Measurements from ENCODE around the gene RRAD.

The RRAD gene

GRCh38 chr16:66881014-66881417 lies 44.3 kb downstream of the RRAD start:
- DNase-seq (ENCODE audit: low read depth) = no peak

- peak; percentile 80 for DNase-seq (ENCODE audit: low read depth)
Observed at GRCh38 chr16:66880288-66881013, 44.9 kb downstream of the RRAD start, which contains the start of gene PDP2. Gene PDP2, plus strand, starts transcription at chr16:66880515. Its CDS starts 3,770 bp downstream, at chr16:66884285.

GRCh38 chr16:66878067-66878466 lies 47.3 kb downstream of the RRAD start:
- peak; percentile 64 for DNase-seq (ENCODE audit: low read depth)

GRCh38 chr16:66874079-66874775 lies 51.1 kb downstream of the RRAD start:
- DNase-seq (ENCODE audit: low read depth) = no peak

GRCh38 chr16:66873685-66874055 lies 51.7 kb downstream of the RRAD start:
- DNase-seq (ENCODE audit: low read depth) = no peak

GRCh38 chr16:66872943-66873684 lies 52.2 kb downstream of the RRAD start:
- DNase-seq (ENCODE audit: low read depth) = peak; percentile 90

- no peak for DNase-seq (ENCODE audit: low read depth)
Observed at GRCh38 chr16:66872559-66872942, 52.8 kb downstream of the RRAD start.

GRCh38 chr16:66871840-66872239 lies 53.5 kb downstream of the RRAD start:
- DNase-seq (ENCODE audit: low read depth) = no peak

Measured in stimulated activated CD8-positive, alpha-beta memory T cell treated with anti-CD3 and anti-CD28 coated beads, Interleukin-4, amount 100 ng/mL, for 24 hours (primary cell).